Neuronal stem cell (in vitro differentiated cells): ENCODE results near the gene DPYSL4.

Experiments
- DNase-seq: peaks from one replicate; pipeline ENCODE4 v3.0.0-alpha.2; 2013; ENCODE audit warnings: low spot score
- H2AFZ ChIP-seq: one replicate; pipeline ENCODE4 v1.6.1; 2013; ENCODE audit warnings: mild to moderate bottlenecking, low read length, inconsistent platforms
- H2AK5ac ChIP-seq: 2 replicates; pipeline ENCODE4 v1.6.1; 2013; ENCODE audit warnings: low read depth, mild to moderate bottlenecking, inconsistent platforms, low read length, moderate library complexity, mixed read lengths
- H2BK120ac ChIP-seq: 2 replicates; pipeline ENCODE4 v1.6.1; 2013; ENCODE audit warnings: low read depth, mild to moderate bottlenecking, inconsistent platforms, low read length, moderate library complexity, mixed read lengths
- H2BK12ac ChIP-seq: one replicate; pipeline ENCODE4 v1.6.1; 2013; ENCODE audit warnings: low read length, inconsistent platforms
- H2BK15ac ChIP-seq: 2 replicates; pipeline ENCODE4 v1.6.1; 2013; ENCODE audit warnings: mild to moderate bottlenecking, low read length, inconsistent platforms, mixed read lengths
- H2BK5ac ChIP-seq: one replicate; pipeline ENCODE4 v1.6.1; 2013; ENCODE audit warnings: inconsistent platforms, mild to moderate bottlenecking, low read length, moderate library complexity
- H3K14ac ChIP-seq: one replicate; pipeline ENCODE4 v1.6.1; 2013; ENCODE audit warnings: low read length, inconsistent platforms
- H3K18ac ChIP-seq: 2 replicates; pipeline ENCODE4 v1.6.1; 2013; ENCODE audit warnings: low read length, inconsistent platforms
- H3K23ac ChIP-seq: 2 replicates; pipeline ENCODE4 v1.6.1; 2013; ENCODE audit warnings: low read depth, mild to moderate bottlenecking, mixed read lengths, low read length, inconsistent platforms; ENCODE audit not compliant: poor library complexity
- H3K27ac ChIP-seq: replicated peaks from 3 replicates; pipeline ENCODE4 v1.5.1; 2013; ENCODE audit warnings: low read length, inconsistent platforms
- H3K27me3 ChIP-seq, 3 experiments: 2 replicates each; pipeline ENCODE4 v1.6.1; 2013; ENCODE audit warnings: low read length in 3 of 3, mild to moderate bottlenecking in 2 of 3, inconsistent platforms in 1 of 3, low read depth in 1 of 3, mixed read lengths in 1 of 3, moderate library complexity in 1 of 3; ENCODE audit not compliant: control insufficient read depth in 3 of 3, insufficient read depth in 3 of 3
- H3K36me3 ChIP-seq, 2 donors: replicated peaks in 1 of 2; 2 replicates each; pipeline ENCODE4 v1.6.1; 2013; ENCODE audit warnings: low read length in 2 of 2; ENCODE audit not compliant: control insufficient read depth in 2 of 2, insufficient read depth in 2 of 2
- H3K4ac ChIP-seq: 2 replicates; pipeline ENCODE4 v1.6.1; 2013; ENCODE audit warnings: inconsistent platforms, mild to moderate bottlenecking, low read length, moderate library complexity
- H3K4me1 ChIP-seq, 2 donors: 1 replicate in 1 of 2; 2 replicates in 1 of 2; pipeline ENCODE4 v1.6.1; 2013; ENCODE audit warnings: low read length in 2 of 2, low read depth in 1 of 2; ENCODE audit not compliant: control insufficient read depth in 2 of 2, insufficient read depth in 1 of 2
- H3K4me2 ChIP-seq: one replicate; pipeline ENCODE4 v1.6.1; 2013; ENCODE audit warnings: mild to moderate bottlenecking, low read length, inconsistent platforms; ENCODE audit not compliant: insufficient read depth, poor library complexity, severe bottlenecking
- H3K4me3 ChIP-seq, 2 donors: 2 replicates each; pipeline ENCODE4 v1.5.1; 2013; ENCODE audit warnings: low read length in 2 of 2, mild to moderate bottlenecking in 2 of 2, inconsistent platforms in 1 of 2, moderate library complexity in 1 of 2
- H3K79me1 ChIP-seq: one replicate; pipeline ENCODE4 v1.6.1; 2013; ENCODE audit warnings: low read depth, mild to moderate bottlenecking, inconsistent platforms, low read length, moderate library complexity
- H3K9ac ChIP-seq: one replicate; pipeline ENCODE4 v1.6.1; 2013; ENCODE audit warnings: mild to moderate bottlenecking, low read depth, low read length, inconsistent platforms; ENCODE audit not compliant: poor library complexity
- H3K9me3 ChIP-seq, 2 donors: replicated peaks in 1 of 2; 2 replicates each; pipeline versions ENCODE3 to v1.6.1; 2013; ENCODE audit warnings: low read length in 2 of 2, mild to moderate bottlenecking in 2 of 2, inconsistent platforms in 1 of 2, low read depth in 1 of 2, mixed read lengths in 1 of 2, moderate library complexity in 1 of 2; ENCODE audit not compliant: control insufficient read depth in 2 of 2, insufficient read depth in 1 of 2
- H4K8ac ChIP-seq: one replicate; pipeline ENCODE4 v1.6.1; 2013; ENCODE audit warnings: low read depth, mild to moderate bottlenecking, inconsistent platforms, low read length, moderate library complexity
- H4K91ac ChIP-seq: one replicate; pipeline ENCODE4 v1.6.1; 2013; ENCODE audit warnings: low read length, low read depth, mild to moderate bottlenecking, inconsistent platforms; ENCODE audit not compliant: poor library complexity
- WGBS, 2 donors: extraction: QIAGEN DNeasy Blood & Tissue Kit; methylation state at CpG; one replicate each; pipeline ENCODE4 v1.1.7; 2013; ENCODE audit warnings: missing lambda C conversion rate in 2 of 2, mixed read lengths in 1 of 2; ENCODE audit not compliant: insufficient read length in 2 of 2, insufficient replicate concordance in 1 of 2; ENCODE audit errors: extremely low coverage in 2 of 2; 5-methylcytosine and 5-hydroxymethylcytosine counted together

Gene DPYSL4

GRCh38 chr10:132151286-132151950 lies 35.3 kb upstream of the DPYSL4 start:
- no peaks in the 10 kb centered on the region for H3K9me3 ChIP-seq
- no peak overlapping the region for H2AFZ ChIP-seq
- H3K14ac ChIP-seq = no peak overlapping the region
- H3K9ac ChIP-seq = no peak overlapping the region
- no peaks in the 10 kb centered on the region for H3K36me3 ChIP-seq
- no peak overlapping the region for H3K27ac ChIP-seq
- peaks cover 0 to 8% (median 0%) of the 10 kb centered on the region in 3 experiments for H3K27me3 ChIP-seq
- no peak overlapping the region for H3K4me3 ChIP-seq
- H2AK5ac ChIP-seq = no peak overlapping the region
- H3K4me2 ChIP-seq = no peak overlapping the region
- no peak overlapping the region for H4K91ac ChIP-seq
- no peak overlapping the region for H3K23ac ChIP-seq
- H3K79me1 ChIP-seq = peaks cover 2% of the 10 kb centered on the region
- H2BK120ac ChIP-seq = no peak overlapping the region
- H2BK5ac ChIP-seq = no peak overlapping the region
- WGBS, 2 donors = no CpG with 5 or more reads among the region's 3 CpGs
- DNase-seq = no peak
- H2BK15ac ChIP-seq = no peak overlapping the region
- H3K18ac ChIP-seq = no peak overlapping the region
- no peak overlapping the region for H4K8ac ChIP-seq
- H3K4ac ChIP-seq = no peak overlapping the region
- H2BK12ac ChIP-seq = no peak overlapping the region
- peaks cover 0 to 2% of the 10 kb centered on the region in 2 donors for H3K4me1 ChIP-seq

GRCh38 chr10:132151951-132152505 lies 34.7 kb upstream of the DPYSL4 start:
- Histone ChIP-seq H2BK12ac (no peak overlapping the region), H3K9ac (no peak overlapping the region), H4K91ac (no peak overlapping the region), H4K8ac (no peak overlapping the region), H2BK120ac (no peak overlapping the region), H3K4me1 (no peaks in the 10 kb centered on the region), H3K79me1 (peaks cover 2% of the 10 kb centered on the region), H3K4me2 (no peak overlapping the region), H3K23ac (no peak overlapping the region), H3K27ac (no peak overlapping the region), H2AFZ (no peak overlapping the region), H2BK5ac (no peak overlapping the region), H2AK5ac (no peak overlapping the region), H3K4ac (no peak overlapping the region), H2BK15ac (no peak overlapping the region), H3K36me3 (no peaks in the 10 kb centered on the region), H3K14ac (peak overlapping the region; percentile 85), H3K18ac (no peak overlapping the region), H3K27me3 (peaks cover 0 to 4% (median 0%) of the 10 kb centered on the region in 3 experiments), H3K4me3 (no peak overlapping the region), H3K9me3 (no peaks in the 10 kb centered on the region)
- no peak for DNase-seq
- no CpG with 5 or more reads among the region's 3 CpGs for WGBS, 2 donors

- H2BK120ac ChIP-seq = no peak overlapping the region
- H4K91ac ChIP-seq = no peak overlapping the region
- H4K8ac ChIP-seq = no peak overlapping the region
Measured at GRCh38 chr10:132152896-132153580, 33.7 kb upstream of the DPYSL4 start.

GRCh38 chr10:132153616-132154217 lies 33.0 kb upstream of the DPYSL4 start:
- no peaks in the 10 kb centered on the region for H3K36me3 ChIP-seq
- DNase-seq = no peak
- H3K79me1 ChIP-seq = no peaks in the 10 kb centered on the region
- H3K4me2 ChIP-seq = no peak overlapping the region
- H3K23ac ChIP-seq = no peak overlapping the region
- no peak overlapping the region for H4K91ac ChIP-seq
- no peak overlapping the region for H2BK5ac ChIP-seq
- H3K27me3 ChIP-seq = no peaks in the 10 kb centered on the region
- H3K4ac ChIP-seq = no peak overlapping the region
- no peak overlapping the region for H2BK15ac ChIP-seq
- H3K9me3 ChIP-seq = no peaks in the 10 kb centered on the region
- no CpG with 5 or more reads among the region's 19 CpGs for WGBS, 2 donors
- H3K4me1 ChIP-seq = no peaks in the 10 kb centered on the region
- H2BK120ac ChIP-seq = no peak overlapping the region
- H2AK5ac ChIP-seq = no peak overlapping the region
- no peak overlapping the region for H3K4me3 ChIP-seq
- H3K14ac ChIP-seq = no peak overlapping the region
- no peak overlapping the region for H4K8ac ChIP-seq
- H3K27ac ChIP-seq = no peak overlapping the region
- no peak overlapping the region for H2AFZ ChIP-seq
- no peak overlapping the region for H3K9ac ChIP-seq
- H3K18ac ChIP-seq = no peak overlapping the region
- H2BK12ac ChIP-seq = no peak overlapping the region

More at GRCh38 chr10:132152896-132153580, 33.7 kb upstream of the DPYSL4 start:
- H3K14ac ChIP-seq = no peak overlapping the region
- no CpG with 5 or more reads among the region's 13 CpGs for WGBS, 2 donors
- no peak overlapping the region for H3K23ac ChIP-seq
- H3K27ac ChIP-seq = no peak overlapping the region
- no peak overlapping the region for H2BK12ac ChIP-seq
- no peak overlapping the region for H2BK15ac ChIP-seq
- no peaks in the 10 kb centered on the region for H3K36me3 ChIP-seq
- H3K79me1 ChIP-seq = peaks cover 2% of the 10 kb centered on the region
- no peak overlapping the region for H2AK5ac ChIP-seq
- no peak overlapping the region for H3K18ac ChIP-seq
- no peak overlapping the region for H2AFZ ChIP-seq
- no peak overlapping the region for H3K4me2 ChIP-seq
- no peak overlapping the region for H3K9ac ChIP-seq
- H3K9me3 ChIP-seq = no peaks in the 10 kb centered on the region
- no peak overlapping the region for H3K4ac ChIP-seq
- no peak overlapping the region for H2BK5ac ChIP-seq
- no peak for DNase-seq
- no peak overlapping the region for H3K4me3 ChIP-seq
- H3K4me1 ChIP-seq = no peaks in the 10 kb centered on the region
- peaks cover 0 to 2% (median 0%) of the 10 kb centered on the region in 3 experiments for H3K27me3 ChIP-seq
